Osteoblast (primary cell): ENCODE results near the gene AKT3. TPM values are rescaled to one million over a fixed set of nuclear protein-coding genes. Genes with fewer than 3 reads are reported as not detected.

ENCODE experiments used
- DNase-seq: peaks from one replicate; pipeline ENCODE4 v3.0.0; 2011; ENCODE audit warnings: low spot score, mixed read lengths; ENCODE audit not compliant: insufficient read length; ENCODE audit errors: missing footprints
- H2AFZ ChIP-seq: 2 replicates; pipeline ENCODE4 v1.6.0; 2011; ENCODE audit warnings: mild to moderate bottlenecking, low read length
- H3K27ac ChIP-seq: 2 replicates; pipeline ENCODE4 v1.5.1; 2011; ENCODE audit warnings: mild to moderate bottlenecking, low read depth, low read length, moderate library complexity
- H3K27me3 ChIP-seq: 2 replicates; pipeline ENCODE4 v1.6.0; 2012; ENCODE audit warnings: mild to moderate bottlenecking, control low read depth, inconsistent platforms, low read length, moderate library complexity; ENCODE audit not compliant: insufficient read depth
- H3K36me3 ChIP-seq: 2 replicates; pipeline ENCODE4 v1.5.1; 2011; ENCODE audit warnings: mild to moderate bottlenecking, low read length, control low read depth, moderate library complexity; ENCODE audit not compliant: insufficient read depth
- H3K4me1 ChIP-seq: 2 replicates; pipeline ENCODE4 v1.5.1; 2011; ENCODE audit warnings: mild to moderate bottlenecking, low read length, control low read depth, moderate library complexity; ENCODE audit not compliant: insufficient read depth
- H3K4me2 ChIP-seq: 2 replicates; pipeline ENCODE4 v1.6.0; 2011; ENCODE audit warnings: mild to moderate bottlenecking, low read length; ENCODE audit not compliant: insufficient read depth
- H3K4me3 ChIP-seq: fragments of 200-600 bp; sonication (generic); 3 replicates; pipeline ENCODE4 v1.5.1; 2012; ENCODE audit warnings: mild to moderate bottlenecking, low read length, inconsistent platforms; ENCODE audit not compliant: insufficient read depth
- H3K79me2 ChIP-seq: 2 replicates; pipeline ENCODE4 v1.6.0; 2012; ENCODE audit warnings: mild to moderate bottlenecking, low read length, control low read depth, inconsistent platforms; ENCODE audit not compliant: insufficient read depth
- H3K9me3 ChIP-seq: 2 replicates; pipeline ENCODE4 v1.5.1; 2011; ENCODE audit warnings: low read depth, low read length, control low read depth
- H4K20me1 ChIP-seq: 2 replicates; pipeline ENCODE4 v1.6.0; 2012; ENCODE audit warnings: mild to moderate bottlenecking, low read length, control low read depth; ENCODE audit not compliant: insufficient read depth
- CTCF ChIP-seq: IDR thresholded peaks from 2 replicates; pipeline ENCODE4 v1.5.1; 2011; ENCODE audit warnings: mild to moderate bottlenecking, low read depth, low read length, moderate library complexity; ENCODE audit errors: extremely low read depth
- total RNA-seq: library from RNA; depleted of rRNA; stranded (reverse); fragments of >200 nt; gene quantifications from 2 replicates; pipeline ENCODE4 v1.2.3, GENCODE V29; 2012

AKT3 gene
- total RNA-seq, 1 donor, result 38.7 TPM

GRCh38 chr1:243725846-243726245 lies 124.2 kb downstream of the AKT3 start:
- H4K20me1 ChIP-seq, result no peaks in the 10 kb centered on the region
- DNase-seq, result no peak
- H3K27ac ChIP-seq, result no peak overlapping the region
- no peaks in the 10 kb centered on the region for H3K27me3 ChIP-seq
- no peaks in the 10 kb centered on the region for H3K9me3 ChIP-seq
- H3K4me2 ChIP-seq, result no peak overlapping the region
- H3K79me2 ChIP-seq, result peaks cover 49% of the 10 kb centered on the region
- no peak overlapping the region for H2AFZ ChIP-seq
- TF ChIP-seq CTCF, result no peak
- peaks cover 3% of the 10 kb centered on the region for H3K4me1 ChIP-seq
- H3K4me3 ChIP-seq, result no peak overlapping the region
- H3K36me3 ChIP-seq, result no peaks in the 10 kb centered on the region

- H3K4me3 ChIP-seq, result no peak overlapping the region
- H3K4me2 ChIP-seq, result no peak overlapping the region
- DNase-seq, result peak; percentile 39
- no peaks in the 10 kb centered on the region for H3K27me3 ChIP-seq
- H4K20me1 ChIP-seq, result no peaks in the 10 kb centered on the region
- H3K9me3 ChIP-seq, result no peaks in the 10 kb centered on the region
- H3K36me3 ChIP-seq, result no peaks in the 10 kb centered on the region
- H3K27ac ChIP-seq, result no peak overlapping the region
- peaks cover 44% of the 10 kb centered on the region for H3K79me2 ChIP-seq
- no peak overlapping the region for H2AFZ ChIP-seq
- peaks cover 3% of the 10 kb centered on the region for H3K4me1 ChIP-seq
- TF ChIP-seq CTCF, result no peak
Measured at GRCh38 chr1:243725075-243725474, 125.0 kb downstream of the AKT3 start.

GRCh38 chr1:243723458-243724043 lies 126.5 kb downstream of the AKT3 start:
- no peaks in the 10 kb centered on the region for H3K36me3 ChIP-seq
- H3K4me3 ChIP-seq, result no peak overlapping the region
- H4K20me1 ChIP-seq, result no peaks in the 10 kb centered on the region
- no peak overlapping the region for H2AFZ ChIP-seq
- H3K27ac ChIP-seq, result peak overlapping the region; percentile 9
- peaks cover 35% of the 10 kb centered on the region for H3K79me2 ChIP-seq
- no peak for TF ChIP-seq CTCF
- no peak overlapping the region for H3K4me2 ChIP-seq
- DNase-seq, result peak; percentile 43
- H3K4me1 ChIP-seq, result peaks cover 16% of the 10 kb centered on the region
- no peaks in the 10 kb centered on the region for H3K9me3 ChIP-seq
- H3K27me3 ChIP-seq, result no peaks in the 10 kb centered on the region

DNA sequence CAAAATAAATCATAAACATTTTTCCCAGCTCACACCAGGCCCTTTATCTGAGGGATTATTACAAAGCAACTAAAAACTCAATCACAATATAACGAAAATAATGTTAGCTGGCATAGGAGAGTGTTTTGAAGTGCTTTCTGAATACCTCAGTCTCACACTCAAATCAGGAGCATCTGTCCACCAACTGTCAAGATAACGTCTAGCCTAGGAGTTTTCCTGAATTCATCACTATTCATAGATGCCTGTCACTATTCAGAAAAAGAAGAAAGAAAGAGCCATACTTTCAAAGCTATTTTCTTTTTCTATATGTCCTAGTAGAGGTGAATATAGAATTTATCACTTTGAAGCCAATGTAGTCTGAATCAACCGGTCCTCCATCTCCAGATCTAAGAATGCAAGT lies 127.0 kb downstream of the AKT3 start:
- Histone ChIP-seq H3K4me3 (no peak overlapping the region), H3K27ac (no peak overlapping the region), H2AFZ (no peak overlapping the region), H3K4me2 (no peak overlapping the region), H3K36me3 (no peaks in the 10 kb centered on the region), H3K4me1 (peaks cover 16% of the 10 kb centered on the region), H3K9me3 (no peaks in the 10 kb centered on the region), H4K20me1 (no peaks in the 10 kb centered on the region), H3K79me2 (peaks cover 32% of the 10 kb centered on the region), H3K27me3 (no peaks in the 10 kb centered on the region)
- no peak for TF ChIP-seq CTCF
- no peak for DNase-seq
